ENCODE measurements around the gene PCDHB7. TPM values are rescaled to one million over a fixed set of nuclear protein-coding genes. Genes with fewer than 3 reads are reported as not detected.
"Not testable (repeated sequence)": the region's sequence is repeated elsewhere in the genome, so short reads cannot be mapped to it uniquely, and the experiment has no call there.

Gene PCDHB7
- total RNA-seq, 1 donor, result 2.2 TPM

DNA sequence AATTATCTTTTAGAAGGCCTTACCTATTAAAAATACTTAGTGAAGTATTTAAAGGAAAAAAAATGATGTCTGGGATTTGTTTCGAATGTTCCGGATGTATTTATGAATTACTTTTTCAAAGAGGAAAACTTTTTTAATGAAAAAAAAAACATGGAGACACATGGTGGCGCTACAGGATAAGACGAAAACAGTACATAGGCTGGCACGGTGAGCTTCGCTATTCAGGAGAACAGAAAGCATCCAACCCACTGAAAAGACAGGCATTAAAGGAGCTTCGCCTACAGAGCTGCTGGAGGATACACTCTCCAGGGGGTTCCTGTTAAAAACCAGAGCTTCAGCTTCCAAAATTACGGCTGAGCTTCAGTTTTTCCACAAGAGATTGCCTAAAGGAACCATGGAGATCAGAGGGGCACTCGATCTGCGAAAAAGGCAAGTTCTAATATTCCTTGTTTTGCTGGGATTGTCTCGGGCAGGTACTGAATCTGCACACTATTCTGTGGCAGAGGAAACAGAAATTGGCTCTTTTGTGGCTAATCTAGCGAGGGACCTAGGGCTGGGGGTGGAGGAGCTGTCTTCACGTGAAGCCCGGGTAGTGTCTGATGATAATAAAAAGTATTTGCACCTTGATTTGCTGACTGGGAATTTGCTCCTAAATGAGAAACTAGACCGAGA lies 50.8 kb downstream of the PCDHB7 start, which contains the start of gene PCDHB14:
TSS of gene PCDHB14 (plus strand) at position 232 of the 672 bp plus-strand sequence. CDS start at position 395, 163 bp downstream.
- Histone ChIP-seq H3K79me2 (ENCODE audit: insufficient read depth, low read length) (no peaks in the 10 kb centered on the region), H3K4me1 (ENCODE audit: insufficient read depth, low read length) (no peaks in the 10 kb centered on the region), H3K36me3 (ENCODE audit: insufficient read depth, low read length) (no peaks in the 10 kb centered on the region), H3K27me3 (ENCODE audit: insufficient read depth, low read length) (no peaks in the 10 kb centered on the region), H3K4me3 (ENCODE audit: insufficient read depth, low read length) (peak within 1 kb of the TSS; percentile 62), H2AFZ (ENCODE audit: low read length) (peak within 1 kb of the TSS; percentile 42), H4K20me1 (ENCODE audit: insufficient read depth, low read length) (no peaks in the 10 kb centered on the region), H3K4me2 (ENCODE audit: insufficient read depth, low read length) (peak within 1 kb of the TSS; percentile 65), H3K27ac (ENCODE audit: low read depth, low read length) (no peak within 1 kb of the TSS), H3K9me3 (ENCODE audit: low read depth, low read length) (no peaks in the 10 kb centered on the region)
- TF ChIP-seq, protein P1, sequence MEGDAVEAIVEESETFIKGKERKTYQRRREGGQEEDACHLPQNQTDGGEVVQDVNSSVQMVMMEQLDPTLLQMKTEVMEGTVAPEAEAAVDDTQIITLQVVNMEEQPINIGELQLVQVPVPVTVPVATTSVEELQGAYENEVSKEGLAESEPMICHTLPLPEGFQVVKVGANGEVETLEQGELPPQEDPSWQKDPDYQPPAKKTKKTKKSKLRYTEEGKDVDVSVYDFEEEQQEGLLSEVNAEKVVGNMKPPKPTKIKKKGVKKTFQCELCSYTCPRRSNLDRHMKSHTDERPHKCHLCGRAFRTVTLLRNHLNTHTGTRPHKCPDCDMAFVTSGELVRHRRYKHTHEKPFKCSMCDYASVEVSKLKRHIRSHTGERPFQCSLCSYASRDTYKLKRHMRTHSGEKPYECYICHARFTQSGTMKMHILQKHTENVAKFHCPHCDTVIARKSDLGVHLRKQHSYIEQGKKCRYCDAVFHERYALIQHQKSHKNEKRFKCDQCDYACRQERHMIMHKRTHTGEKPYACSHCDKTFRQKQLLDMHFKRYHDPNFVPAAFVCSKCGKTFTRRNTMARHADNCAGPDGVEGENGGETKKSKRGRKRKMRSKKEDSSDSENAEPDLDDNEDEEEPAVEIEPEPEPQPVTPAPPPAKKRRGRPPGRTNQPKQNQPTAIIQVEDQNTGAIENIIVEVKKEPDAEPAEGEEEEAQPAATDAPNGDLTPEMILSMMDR (IDR thresholded peaks at IDR 0.05; ENCODE audit: extremely low read depth, low read depth, low read length), result peak; percentile 42
- DNase-seq (ENCODE audit: insufficient read length, low spot score, missing footprints), result no peak

DNA sequence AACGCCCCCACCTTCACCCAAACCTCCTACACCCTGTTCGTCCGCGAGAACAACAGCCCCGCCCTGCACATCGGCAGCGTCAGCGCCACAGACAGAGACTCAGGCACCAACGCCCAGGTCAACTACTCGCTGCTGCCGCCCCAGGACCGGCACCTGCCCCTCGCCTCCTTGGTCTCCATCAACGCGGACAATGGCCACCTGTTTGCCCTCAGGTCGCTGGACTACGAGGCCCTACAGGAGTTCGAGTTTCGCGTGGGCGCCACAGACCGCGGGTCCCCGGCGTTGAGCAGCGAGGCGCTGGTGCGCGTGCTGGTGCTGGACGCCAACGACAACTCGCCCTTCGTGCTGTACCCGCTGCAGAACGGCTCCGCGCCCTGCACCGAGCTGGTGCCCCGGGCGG lies 52.4 kb downstream of the PCDHB7 start:
- DNase-seq (ENCODE audit: insufficient read length, low spot score, missing footprints); H3K36me3 ChIP-seq (ENCODE audit: insufficient read depth, low read length); H4K20me1 ChIP-seq (ENCODE audit: insufficient read depth, low read length); H3K4me3 ChIP-seq (ENCODE audit: insufficient read depth, low read length); H3K9me3 ChIP-seq (ENCODE audit: low read depth, low read length); H2AFZ ChIP-seq (ENCODE audit: low read length); H3K27me3 ChIP-seq (ENCODE audit: insufficient read depth, low read length); H3K4me1 ChIP-seq (ENCODE audit: insufficient read depth, low read length); H3K4me2 ChIP-seq (ENCODE audit: insufficient read depth, low read length); H3K79me2 ChIP-seq (ENCODE audit: insufficient read depth, low read length); H3K27ac ChIP-seq (ENCODE audit: low read depth, low read length): not testable (repeated sequence)

DNA sequence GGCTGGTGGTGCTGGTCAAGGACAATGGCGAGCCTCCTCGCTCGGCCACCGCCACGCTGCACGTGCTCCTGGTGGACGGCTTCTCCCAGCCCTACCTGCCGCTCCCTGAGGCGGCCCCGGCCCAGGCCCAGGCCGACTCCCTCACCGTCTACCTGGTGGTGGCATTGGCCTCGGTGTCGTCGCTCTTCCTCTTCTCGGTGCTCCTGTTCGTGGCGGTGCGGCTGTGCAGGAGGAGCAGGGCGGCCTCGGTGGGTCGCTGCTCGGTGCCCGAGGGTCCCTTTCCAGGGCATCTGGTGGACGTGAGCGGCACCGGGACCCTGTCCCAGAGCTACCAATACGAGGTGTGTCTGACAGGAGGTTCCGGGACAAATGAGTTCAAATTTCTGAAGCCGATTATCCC lies 53.0 kb downstream of the PCDHB7 start:
- H3K27ac ChIP-seq (ENCODE audit: low read depth, low read length); H3K27me3 ChIP-seq (ENCODE audit: insufficient read depth, low read length); H3K79me2 ChIP-seq (ENCODE audit: insufficient read depth, low read length); H3K4me3 ChIP-seq (ENCODE audit: insufficient read depth, low read length); H3K4me2 ChIP-seq (ENCODE audit: insufficient read depth, low read length); H3K4me1 ChIP-seq (ENCODE audit: insufficient read depth, low read length); H2AFZ ChIP-seq (ENCODE audit: low read length); H3K36me3 ChIP-seq (ENCODE audit: insufficient read depth, low read length); H4K20me1 ChIP-seq (ENCODE audit: insufficient read depth, low read length); DNase-seq (ENCODE audit: insufficient read length, low spot score, missing footprints); H3K9me3 ChIP-seq (ENCODE audit: low read depth, low read length): not testable (repeated sequence)

Other genes with a start within 250 kb of the PCDHB7 start
- gene PCDHAC1, start 246.3 kb upstream of the PCDHB7 start, total RNA-seq, result 0.29 and 0.36 TPM in 2 replicates
- gene PCDHAC2, start 206.2 kb upstream of the PCDHB7 start, total RNA-seq, result 0.36 and 0.59 TPM in 2 replicates
- not detected in 2 replicates for gene PCDHB1, start 121.3 kb upstream of the PCDHB7 start, total RNA-seq
- gene PCDHB2, start 78.0 kb upstream of the PCDHB7 start, total RNA-seq, result 1.2 and 1.4 TPM in 2 replicates
- 0.36 and 0.88 TPM in 2 replicates for gene PCDHB3, start 72.2 kb upstream of the PCDHB7 start, total RNA-seq
- 1.1 and 1.2 TPM in 2 replicates for gene PCDHB4, start 50.8 kb upstream of the PCDHB7 start, total RNA-seq
- 1.5 and 2.9 TPM in 2 replicates for gene PCDHB5, start 37.4 kb upstream of the PCDHB7 start, total RNA-seq
- 0.59 and 0.72 TPM in 2 replicates for gene PCDHB6, start 22.6 kb upstream of the PCDHB7 start, total RNA-seq
- 0.36 and 0.88 TPM in 2 replicates for gene PCDHB8, start 5.1 kb downstream of the PCDHB7 start, total RNA-seq
- 1.1 and 3.5 TPM in 2 replicates for gene PCDHB16, start 9.7 kb downstream of the PCDHB7 start, total RNA-seq
- gene PCDHB9, start 14.5 kb downstream of the PCDHB7 start, total RNA-seq, result 1.2 and 1.8 TPM in 2 replicates
- 2.2 and 2.7 TPM in 2 replicates for gene PCDHB10, start 19.7 kb downstream of the PCDHB7 start, total RNA-seq
- gene PCDHB11, start 27.0 kb downstream of the PCDHB7 start, total RNA-seq, result 1.1 and 1.8 TPM in 2 replicates
- gene PCDHB12, start 36.1 kb downstream of the PCDHB7 start, total RNA-seq, result 0.59 and 0.72 TPM in 2 replicates
- gene PCDHB13, start 41.3 kb downstream of the PCDHB7 start, total RNA-seq, result 2.1 and 2.2 TPM in 2 replicates
- 2.7 and 2.9 TPM in 2 replicates for gene PCDHB14, start 50.7 kb downstream of the PCDHB7 start, total RNA-seq
- 0.88 and 1.1 TPM in 2 replicates for gene PCDHB15, start 72.8 kb downstream of the PCDHB7 start, total RNA-seq
- 0.36 and 0.59 TPM in 2 replicates for gene SLC25A2, start 131.4 kb downstream of the PCDHB7 start, total RNA-seq
- 44.2 and 48.1 TPM in 2 replicates for gene TAF7, start 148.1 kb downstream of the PCDHB7 start, total RNA-seq
- gene PCDHGA1, start 157.9 kb downstream of the PCDHB7 start, total RNA-seq, result 1.1 and 1.5 TPM in 2 replicates
- gene PCDHGA2, start 166.1 kb downstream of the PCDHB7 start, total RNA-seq, result 2.7 and 2.9 TPM in 2 replicates
- gene PCDHGA3, start 171.2 kb downstream of the PCDHB7 start, total RNA-seq, result 2.4 and 2.9 TPM in 2 replicates
- gene PCDHGB1, start 177.5 kb downstream of the PCDHB7 start, total RNA-seq, result 3.3 and 5.0 TPM in 2 replicates
- gene PCDHGA4, start 182.4 kb downstream of the PCDHB7 start, total RNA-seq, result 6.8 and 6.9 TPM in 2 replicates
- 4.3 and 5.6 TPM in 2 replicates for gene PCDHGB2, start 187.3 kb downstream of the PCDHB7 start, total RNA-seq
- 2.5 and 2.7 TPM in 2 replicates for gene PCDHGA5, start 191.5 kb downstream of the PCDHB7 start, total RNA-seq
- 6.2 and 8.0 TPM in 2 replicates for gene PCDHGB3, start 197.6 kb downstream of the PCDHB7 start, total RNA-seq
- gene PCDHGA6, start 201.2 kb downstream of the PCDHB7 start, total RNA-seq, result 5.0 and 5.1 TPM in 2 replicates
- gene PCDHGA7, start 210.1 kb downstream of the PCDHB7 start, total RNA-seq, result 6.5 TPM in 2 replicates
- gene PCDHGB4, start 215.1 kb downstream of the PCDHB7 start, total RNA-seq, result 14.1 and 15.9 TPM in 2 replicates
- 3.5 and 3.6 TPM in 2 replicates for gene PCDHGA8, start 220.0 kb downstream of the PCDHB7 start, total RNA-seq
- 21.5 and 24.2 TPM in 2 replicates for gene PCDHGB5, start 225.3 kb downstream of the PCDHB7 start, total RNA-seq
- 6.2 and 6.5 TPM in 2 replicates for gene PCDHGA9, start 230.1 kb downstream of the PCDHB7 start, total RNA-seq
- gene PCDHGB6, start 235.4 kb downstream of the PCDHB7 start, total RNA-seq, result 6.2 and 8.0 TPM in 2 replicates
- gene PCDHGA10, start 240.3 kb downstream of the PCDHB7 start, total RNA-seq, result 23.2 and 24.8 TPM in 2 replicates
- gene PCDHGB7, start 245.0 kb downstream of the PCDHB7 start, total RNA-seq, result 18.5 and 19.2 TPM in 2 replicates
- gene PCDHGA11, start 248.4 kb downstream of the PCDHB7 start, total RNA-seq, result 12.3 and 16.5 TPM in 2 replicates

All from osteoblast (primary cell).